WTC11 (cell line): ENCODE results near the gene CYB5A. TPM values are rescaled to one million over a fixed set of nuclear protein-coding genes. Genes with fewer than 3 reads are reported as not detected.

ENCODE experiments used
- ATAC-seq: fragments of 200-7000 bp; cut with Tn5 transposase; 2 replicates; pipeline ENCODE4 v1.10.0; 2021; ENCODE audit warnings: mild to moderate bottlenecking, moderate library complexity
- CTCF ChIA-PET: fragments of 300-600 bp; sonication (Branson Sonifier 250); formaldehyde crosslinking; loops from one replicate; lab custom pipeline; 2021; ENCODE audit warnings: antibody characterized with exemption; lab: Charles Lee
- POLR2A ChIA-PET: fragments of 350-600 bp; sonication (Branson Sonifier 250); formaldehyde crosslinking; loops from one replicate; lab custom pipeline; 2021; ENCODE audit warnings: antibody characterized with exemption; lab: Charles Lee
- DNase-seq: peaks from one replicate; pipeline ENCODE4 v3.0.0; 2021; ENCODE audit warnings: low spot score
- H3K27ac Mint-ChIP-seq: 2 replicates; pipeline ENCODE4 v1.8.0; 2021; ENCODE audit warnings: mixed read lengths
- H3K27me3 Mint-ChIP-seq: 2 replicates; pipeline ENCODE4 v1.8.0; 2021; ENCODE audit warnings: low read depth, mild to moderate bottlenecking, moderate library complexity, mixed read lengths
- H3K36me3 Mint-ChIP-seq: 2 replicates; pipeline ENCODE4 v1.8.0; 2021; ENCODE audit warnings: mixed read lengths
- H3K4me1 Mint-ChIP-seq: 2 replicates; pipeline ENCODE4 v1.8.0; 2022; ENCODE audit warnings: mixed read lengths
- H3K4me3 Mint-ChIP-seq: 2 replicates; pipeline ENCODE4 v1.8.0; 2021; ENCODE audit warnings: mild to moderate bottlenecking, moderate library complexity, mixed read lengths
- H3K9me3 Mint-ChIP-seq: 2 replicates; pipeline ENCODE4 v1.8.0; 2021; ENCODE audit warnings: mixed read lengths
- CDX4 ChIP-seq: fragments of 250-450 bp; sonication (Bioruptor Pico); IDR thresholded peaks from 2 replicates; pipeline ENCODE4 v1.9.0; 2021; ENCODE audit warnings: moderate library complexity, mild to moderate bottlenecking, inconsistent platforms, borderline replicate concordance
- CREM ChIP-seq: sonication (generic); formaldehyde crosslinking; IDR thresholded peaks from 2 replicates; pipeline ENCODE4 v1.8.1; 2022; ENCODE audit warnings: mild to moderate bottlenecking, missing genetic modification reagents, moderate library complexity
- E2F5 ChIP-seq: sonication (generic); formaldehyde crosslinking; IDR thresholded peaks from 2 replicates; pipeline ENCODE4 v1.8.1; 2022; ENCODE audit warnings: mild to moderate bottlenecking, moderate library complexity, missing genetic modification reagents
- ELF4 ChIP-seq: sonication (generic); formaldehyde crosslinking; IDR thresholded peaks from 2 replicates; pipeline ENCODE4 v1.8.1; 2022; ENCODE audit warnings: low read depth, mild to moderate bottlenecking, moderate library complexity, missing genetic modification reagents
- ETV6 ChIP-seq: sonication (generic); formaldehyde crosslinking; IDR thresholded peaks from 2 replicates; pipeline ENCODE4 v1.8.1; 2022; ENCODE audit warnings: mild to moderate bottlenecking, missing genetic modification reagents
- FOXK1 ChIP-seq: sonication (generic); formaldehyde crosslinking; IDR thresholded peaks from 2 replicates; pipeline ENCODE4 v1.8.0; 2022; ENCODE audit warnings: mild to moderate bottlenecking, moderate library complexity, missing genetic modification reagents
- FOXP1 ChIP-seq: sonication (generic); formaldehyde crosslinking; IDR thresholded peaks from 2 replicates; pipeline ENCODE4 v1.8.0; 2022; ENCODE audit warnings: missing genetic modification reagents, mild to moderate bottlenecking, moderate library complexity, borderline replicate concordance
- HMGA2 ChIP-seq: fragments of 250-450 bp; sonication (Bioruptor Pico); IDR thresholded peaks from 2 replicates; pipeline ENCODE4 v1.4.0; 2021; ENCODE audit warnings: mild to moderate bottlenecking, moderate library complexity
- JAZF1 ChIP-seq: fragments of 250-450 bp; sonication (Bioruptor Pico); IDR thresholded peaks from 2 replicates; pipeline ENCODE4 v1.9.0; 2021; ENCODE audit warnings: moderate library complexity, mild to moderate bottlenecking, inconsistent platforms
- MYBL2 ChIP-seq: sonication (generic); formaldehyde crosslinking; IDR thresholded peaks from 2 replicates; pipeline ENCODE4 v1.8.1; 2023; ENCODE audit warnings: mild to moderate bottlenecking, moderate library complexity, missing genetic modification reagents
- PREB ChIP-seq: sonication (generic); formaldehyde crosslinking; IDR thresholded peaks from 2 replicates; pipeline ENCODE4 v1.8.1; 2022; ENCODE audit warnings: mild to moderate bottlenecking, missing genetic modification reagents, moderate library complexity, borderline replicate concordance
- TP53 ChIP-seq: sonication (generic); formaldehyde crosslinking; IDR thresholded peaks from 2 replicates; pipeline ENCODE4 v1.8.1; 2023; ENCODE audit warnings: mild to moderate bottlenecking, missing genetic modification reagents
- ZBTB43 ChIP-seq: sonication (generic); formaldehyde crosslinking; IDR thresholded peaks from 2 replicates; pipeline ENCODE4 v1.8.1; 2023; ENCODE audit warnings: mild to moderate bottlenecking, missing genetic modification reagents
- ZNF121 ChIP-seq: sonication (generic); formaldehyde crosslinking; IDR thresholded peaks from 2 replicates; pipeline ENCODE4 v1.8.0; 2023; ENCODE audit warnings: missing genetic modification reagents
- ZNF671 ChIP-seq: fragments of 250-450 bp; sonication (Bioruptor Pico); IDR thresholded peaks from 2 replicates; pipeline ENCODE4 v1.8.0; 2021; ENCODE audit warnings: mild to moderate bottlenecking
- total RNA-seq: library from RNA; stranded (reverse); gene quantifications from 3 replicates; pipeline ENCODE4 v1.2.3, GENCODE V29; 2021
- TF ChIP-seq, protein P1 (sequence below): sonication (generic); formaldehyde crosslinking; IDR thresholded peaks from 2 replicates; pipeline ENCODE4 v1.8.1; 2023; ENCODE audit warnings: mild to moderate bottlenecking, moderate library complexity, missing genetic modification reagents
- TF ChIP-seq, protein P2 (sequence below): sonication (generic); formaldehyde crosslinking; IDR thresholded peaks from 2 replicates; pipeline ENCODE4 v1.8.1; 2023; ENCODE audit warnings: mild to moderate bottlenecking, missing genetic modification reagents
- TF ChIP-seq, protein P3 (sequence below): sonication (generic); formaldehyde crosslinking; IDR thresholded peaks from 2 replicates; pipeline ENCODE4 v1.8.1; 2023; ENCODE audit warnings: mild to moderate bottlenecking, missing genetic modification reagents, borderline replicate concordance
- TF ChIP-seq, protein P4 (sequence below): sonication (generic); formaldehyde crosslinking; conservative IDR thresholded peaks from 2 replicates; pipeline ENCODE4 v1.8.1; 2023; ENCODE audit warnings: mild to moderate bottlenecking, low read depth, missing genetic modification reagents, moderate library complexity

CYB5A gene
- total RNA-seq, 1 experiment from 2014 or later: 127 TPM

DNA sequence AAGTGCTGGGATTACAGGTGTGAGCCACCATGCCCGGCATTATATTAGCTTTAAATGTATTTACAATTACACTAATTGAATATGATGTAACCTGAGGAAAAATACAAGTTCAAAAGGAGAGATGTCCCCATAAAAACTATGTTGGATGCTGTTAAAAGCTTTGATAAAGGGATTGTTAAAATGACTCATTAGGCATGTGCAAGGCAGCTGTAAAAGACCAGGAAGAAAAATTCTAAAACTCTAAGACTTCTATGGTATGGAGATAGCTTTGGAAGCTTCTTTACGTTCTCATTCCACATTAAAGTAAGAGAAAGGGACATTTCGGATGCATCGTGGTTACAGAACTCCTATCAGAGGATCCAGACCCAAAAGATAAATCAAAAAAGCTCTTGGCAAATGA is 50.3 kb downstream of the CYB5A start:
- no peaks in the 10 kb centered on the region; the same call in 1 of the 2 replicates for H3K27me3 Mint-ChIP-seq
- ATAC-seq: no peak
- ChIA-PET POLR2A (interaction anchor here (1.2 kb wide), 1 partner anchor 34 kb away, joined by 3 read pairs; no protein-coding TSS in a partner anchor), CTCF (interaction anchor here (0.9 to 1.8 kb wide), 3 partner anchors 69 to 252 kb away, joined by 3 to 5 read pairs (median 3); no protein-coding TSS in a partner anchor)
- H3K4me3 Mint-ChIP-seq: no peak overlapping the region
- no peaks in the 10 kb centered on the region for H3K9me3 Mint-ChIP-seq
- DNase-seq: no peak
- no peaks in the 10 kb centered on the region for H3K36me3 Mint-ChIP-seq
- peaks cover 41% of the 10 kb centered on the region for H3K4me1 Mint-ChIP-seq
- TF ChIP-seq FOXP1 (CRISPR knock-in tag) (no peak), ZNF671 (CRISPR knock-in tag) (no peak), TP53 (CRISPR knock-in tag) (no peak), CREM (CRISPR knock-in tag) (no peak), MYBL2 (CRISPR knock-in tag) (no peak), ELF4 (CRISPR knock-in tag) (no peak), ZBTB43 (CRISPR knock-in tag) (no peak), JAZF1 (CRISPR knock-in tag) (no peak), E2F5 (CRISPR knock-in tag) (no peak), FOXK1 (CRISPR knock-in tag) (no peak), ETV6 (CRISPR knock-in tag) (no peak), ZNF121 (CRISPR knock-in tag) (no peak), PREB (no peak), HMGA2 (no peak), CDX4 (CRISPR knock-in tag) (no peak)
- TF ChIP-seq, protein P1, sequence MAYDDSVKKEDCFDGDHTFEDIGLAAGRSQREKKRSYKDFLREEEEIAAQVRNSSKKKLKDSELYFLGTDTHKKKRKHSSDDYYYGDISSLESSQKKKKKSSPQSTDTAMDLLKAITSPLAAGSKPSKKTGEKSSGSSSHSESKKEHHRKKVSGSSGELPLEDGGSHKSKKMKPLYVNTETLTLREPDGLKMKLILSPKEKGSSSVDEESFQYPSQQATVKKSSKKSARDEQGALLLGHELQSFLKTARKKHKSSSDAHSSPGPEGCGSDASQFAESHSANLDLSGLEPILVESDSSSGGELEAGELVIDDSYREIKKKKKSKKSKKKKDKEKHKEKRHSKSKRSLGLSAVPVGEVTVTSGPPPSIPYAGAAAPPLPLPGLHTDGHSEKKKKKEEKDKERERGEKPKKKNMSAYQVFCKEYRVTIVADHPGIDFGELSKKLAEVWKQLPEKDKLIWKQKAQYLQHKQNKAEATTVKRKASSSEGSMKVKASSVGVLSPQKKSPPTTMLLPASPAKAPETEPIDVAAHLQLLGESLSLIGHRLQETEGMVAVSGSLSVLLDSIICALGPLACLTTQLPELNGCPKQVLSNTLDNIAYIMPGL: no peak
- TF ChIP-seq, protein P2, sequence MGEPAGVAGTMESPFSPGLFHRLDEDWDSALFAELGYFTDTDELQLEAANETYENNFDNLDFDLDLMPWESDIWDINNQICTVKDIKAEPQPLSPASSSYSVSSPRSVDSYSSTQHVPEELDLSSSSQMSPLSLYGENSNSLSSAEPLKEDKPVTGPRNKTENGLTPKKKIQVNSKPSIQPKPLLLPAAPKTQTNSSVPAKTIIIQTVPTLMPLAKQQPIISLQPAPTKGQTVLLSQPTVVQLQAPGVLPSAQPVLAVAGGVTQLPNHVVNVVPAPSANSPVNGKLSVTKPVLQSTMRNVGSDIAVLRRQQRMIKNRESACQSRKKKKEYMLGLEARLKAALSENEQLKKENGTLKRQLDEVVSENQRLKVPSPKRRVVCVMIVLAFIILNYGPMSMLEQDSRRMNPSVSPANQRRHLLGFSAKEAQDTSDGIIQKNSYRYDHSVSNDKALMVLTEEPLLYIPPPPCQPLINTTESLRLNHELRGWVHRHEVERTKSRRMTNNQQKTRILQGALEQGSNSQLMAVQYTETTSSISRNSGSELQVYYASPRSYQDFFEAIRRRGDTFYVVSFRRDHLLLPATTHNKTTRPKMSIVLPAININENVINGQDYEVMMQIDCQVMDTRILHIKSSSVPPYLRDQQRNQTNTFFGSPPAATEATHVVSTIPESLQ: no peak
- TF ChIP-seq, protein P3, sequence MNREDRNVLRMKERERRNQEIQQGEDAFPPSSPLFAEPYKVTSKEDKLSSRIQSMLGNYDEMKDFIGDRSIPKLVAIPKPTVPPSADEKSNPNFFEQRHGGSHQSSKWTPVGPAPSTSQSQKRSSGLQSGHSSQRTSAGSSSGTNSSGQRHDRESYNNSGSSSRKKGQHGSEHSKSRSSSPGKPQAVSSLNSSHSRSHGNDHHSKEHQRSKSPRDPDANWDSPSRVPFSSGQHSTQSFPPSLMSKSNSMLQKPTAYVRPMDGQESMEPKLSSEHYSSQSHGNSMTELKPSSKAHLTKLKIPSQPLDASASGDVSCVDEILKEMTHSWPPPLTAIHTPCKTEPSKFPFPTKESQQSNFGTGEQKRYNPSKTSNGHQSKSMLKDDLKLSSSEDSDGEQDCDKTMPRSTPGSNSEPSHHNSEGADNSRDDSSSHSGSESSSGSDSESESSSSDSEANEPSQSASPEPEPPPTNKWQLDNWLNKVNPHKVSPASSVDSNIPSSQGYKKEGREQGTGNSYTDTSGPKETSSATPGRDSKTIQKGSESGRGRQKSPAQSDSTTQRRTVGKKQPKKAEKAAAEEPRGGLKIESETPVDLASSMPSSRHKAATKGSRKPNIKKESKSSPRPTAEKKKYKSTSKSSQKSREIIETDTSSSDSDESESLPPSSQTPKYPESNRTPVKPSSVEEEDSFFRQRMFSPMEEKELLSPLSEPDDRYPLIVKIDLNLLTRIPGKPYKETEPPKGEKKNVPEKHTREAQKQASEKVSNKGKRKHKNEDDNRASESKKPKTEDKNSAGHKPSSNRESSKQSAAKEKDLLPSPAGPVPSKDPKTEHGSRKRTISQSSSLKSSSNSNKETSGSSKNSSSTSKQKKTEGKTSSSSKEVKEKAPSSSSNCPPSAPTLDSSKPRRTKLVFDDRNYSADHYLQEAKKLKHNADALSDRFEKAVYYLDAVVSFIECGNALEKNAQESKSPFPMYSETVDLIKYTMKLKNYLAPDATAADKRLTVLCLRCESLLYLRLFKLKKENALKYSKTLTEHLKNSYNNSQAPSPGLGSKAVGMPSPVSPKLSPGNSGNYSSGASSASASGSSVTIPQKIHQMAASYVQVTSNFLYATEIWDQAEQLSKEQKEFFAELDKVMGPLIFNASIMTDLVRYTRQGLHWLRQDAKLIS (CRISPR knock-in tag): no peak
- TF ChIP-seq, protein P4, sequence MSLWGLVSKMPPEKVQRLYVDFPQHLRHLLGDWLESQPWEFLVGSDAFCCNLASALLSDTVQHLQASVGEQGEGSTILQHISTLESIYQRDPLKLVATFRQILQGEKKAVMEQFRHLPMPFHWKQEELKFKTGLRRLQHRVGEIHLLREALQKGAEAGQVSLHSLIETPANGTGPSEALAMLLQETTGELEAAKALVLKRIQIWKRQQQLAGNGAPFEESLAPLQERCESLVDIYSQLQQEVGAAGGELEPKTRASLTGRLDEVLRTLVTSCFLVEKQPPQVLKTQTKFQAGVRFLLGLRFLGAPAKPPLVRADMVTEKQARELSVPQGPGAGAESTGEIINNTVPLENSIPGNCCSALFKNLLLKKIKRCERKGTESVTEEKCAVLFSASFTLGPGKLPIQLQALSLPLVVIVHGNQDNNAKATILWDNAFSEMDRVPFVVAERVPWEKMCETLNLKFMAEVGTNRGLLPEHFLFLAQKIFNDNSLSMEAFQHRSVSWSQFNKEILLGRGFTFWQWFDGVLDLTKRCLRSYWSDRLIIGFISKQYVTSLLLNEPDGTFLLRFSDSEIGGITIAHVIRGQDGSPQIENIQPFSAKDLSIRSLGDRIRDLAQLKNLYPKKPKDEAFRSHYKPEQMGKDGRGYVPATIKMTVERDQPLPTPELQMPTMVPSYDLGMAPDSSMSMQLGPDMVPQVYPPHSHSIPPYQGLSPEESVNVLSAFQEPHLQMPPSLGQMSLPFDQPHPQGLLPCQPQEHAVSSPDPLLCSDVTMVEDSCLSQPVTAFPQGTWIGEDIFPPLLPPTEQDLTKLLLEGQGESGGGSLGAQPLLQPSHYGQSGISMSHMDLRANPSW (CRISPR knock-in tag): no peak
- no peak overlapping the region for H3K27ac Mint-ChIP-seq
